Epithelial cell of alveolus of lung (primary cell): ENCODE data around the gene DARS2. TPM values are rescaled to one million over a fixed set of nuclear protein-coding genes. Genes with fewer than 3 reads are reported as not detected.

Experiments
- total RNA-seq: library from RNA; depleted of rRNA; stranded (reverse); fragments of >200 nt; gene quantifications from 2 replicates; pipeline ENCODE4 v1.2.1, GENCODE V29; 2015

Gene DARS2
- total RNA-seq = 14.1 and 18.7 TPM in 2 replicates

GRCh38 chr1:173824315-173825081 is at the start of gene DARS2, which contains the start of gene CENPL:
Gene DARS2 (plus strand): TSS chr1:173824673. CDS start chr1:173825230, 557 bp downstream.
Gene CENPL (minus strand): TSS chr1:173824883. CDS start chr1:173811299, 13,584 bp downstream.

GRCh38 chr1:173867753-173868265 is 43.3 kb downstream of the DARS2 start, which contains the start of gene GAS5:
Gene GAS5 (minus strand): TSS chr1:173867989.

GRCh38 chr1:173868266-173869020 is 44.0 kb downstream of the DARS2 start, which contains the start of gene ZBTB37:
Gene ZBTB37 (plus strand): TSS chr1:173868380. CDS start chr1:173870226, 1,846 bp downstream.

Other genes with a start within 250 kb of the DARS2 start
- gene SLC9C2, start 221.6 kb upstream of the DARS2 start, total RNA-seq = not detected in 2 replicates
- gene TEX50, start 189.3 kb upstream of the DARS2 start, total RNA-seq = not detected in 2 replicates
- 0.52 and 0.64 TPM in 2 replicates for gene ANKRD45, start 154.8 kb upstream of the DARS2 start, total RNA-seq
- 17.7 and 33.5 TPM in 2 replicates for gene KLHL20, start 109.7 kb upstream of the DARS2 start, total RNA-seq
- 6.5 and 15.3 TPM in 2 replicates for gene CENPL, start 210 bp downstream of the DARS2 start, total RNA-seq
- gene GAS5, start 43.3 kb downstream of the DARS2 start, total RNA-seq = 536 and 1,025 TPM in 2 replicates
- 2.5 and 3.8 TPM in 2 replicates for gene ZBTB37, start 43.7 kb downstream of the DARS2 start, total RNA-seq
- 0.13 TPM in 1 of 2 replicates, not detected in the other for gene SERPINC1, start 92.7 kb downstream of the DARS2 start, total RNA-seq
- 10.6 and 17.6 TPM in 2 replicates for gene RC3H1, start 197.7 kb downstream of the DARS2 start, total RNA-seq